Panc1 (cell line): ENCODE results near the gene PQBP1. TPM values are rescaled to one million over a fixed set of nuclear protein-coding genes. Genes with fewer than 3 reads are reported as not detected.

Experiments used
- ATAC-seq: fragments of 200-7000 bp; cut with Tn5 transposase; 2 replicates; pipeline ENCODE4 v1.9.1; 2020; ENCODE audit warnings: mild to moderate bottlenecking, moderate library complexity
- BruUV-seq: library from RNA; stranded (reverse); fragments of 400-500 nt; replicated peaks from 2 replicates; lab custom pipeline; 2021; lab: Mats Ljungman, UMichigan
- CTCF ChIA-PET: fragments of 300-600 bp; sonication (Branson Sonifier 250); formaldehyde crosslinking; loops from one replicate; lab custom pipeline; 2022; ENCODE audit warnings: antibody characterized with exemption; lab: Charles Lee
- POLR2A ChIA-PET: fragments of 300-600 bp; sonication (Branson Sonifier 250); formaldehyde crosslinking; loops from one replicate; lab custom pipeline; 2022; ENCODE audit warnings: antibody characterized with exemption; lab: Charles Lee
- DNase-seq: peaks from one replicate; pipeline ENCODE4 v3.0.0-alpha.2; 2010; ENCODE audit warnings: low read depth, low spot score
- H3K27ac ChIP-seq: 2 replicates; pipeline ENCODE4 v1.5.1; 2011; ENCODE audit warnings: mild to moderate bottlenecking, low read length, inconsistent platforms
- H3K27me3 ChIP-seq: fragments of 200-500 bp; sonication (Bioruptor generic); 2 replicates; pipeline ENCODE4 v1.6.0; 2014; ENCODE audit warnings: low read length, inconsistent platforms; ENCODE audit not compliant: control insufficient read depth, insufficient read depth
- H3K36me3 ChIP-seq: fragments of 200-500 bp; sonication (Bioruptor generic); 2 replicates; pipeline ENCODE4 v1.5.1; 2014; ENCODE audit warnings: inconsistent platforms, mild to moderate bottlenecking, low read length, moderate library complexity; ENCODE audit not compliant: control insufficient read depth, insufficient read depth
- H3K4me1 ChIP-seq: 2 replicates; pipeline ENCODE4 v1.5.1; 2011; ENCODE audit warnings: inconsistent platforms, mild to moderate bottlenecking, low read length, moderate library complexity; ENCODE audit not compliant: control insufficient read depth, insufficient read depth
- H3K4me3 ChIP-seq, 2 experiments: 2 replicates each; pipeline ENCODE4 v1.5.1; 2011 to 2012; ENCODE audit warnings: low read depth in 2 of 2, low read length in 2 of 2, mild to moderate bottlenecking in 2 of 2, inconsistent platforms in 1 of 2, moderate library complexity in 1 of 2
- H3K9me3 ChIP-seq: fragments of 200-500 bp; sonication (Bioruptor generic); 2 replicates; pipeline ENCODE4 v1.5.1; 2014; ENCODE audit warnings: low read depth, mild to moderate bottlenecking, inconsistent platforms, low read length, moderate library complexity; ENCODE audit not compliant: control insufficient read depth, insufficient read depth
- POLR2AphosphoS5 ChIP-seq: IDR thresholded peaks from 2 replicates; pipeline ENCODE4 v1.6.1; 2012; ENCODE audit warnings: mild to moderate bottlenecking, low read depth, low read length, moderate library complexity
- SIN3A ChIP-seq: IDR thresholded peaks from 2 replicates; pipeline ENCODE4 v1.6.1; 2012; ENCODE audit warnings: low read depth, mild to moderate bottlenecking, low read length, moderate library complexity, borderline replicate concordance; ENCODE audit not compliant: insufficient read depth
- TCF7L2 ChIP-seq: IDR thresholded peaks from 2 replicates; pipeline ENCODE4 v1.6.1; 2011; ENCODE audit warnings: mild to moderate bottlenecking, low read depth, low read length, inconsistent platforms
- in situ Hi-C: cut with HindIII; loops from 2 replicates; pipeline ENCODE4 v1.10.0; 2016; ENCODE audit warnings: low sequenced_read_pairs, low pct_unique_long_range_greater_than_20kb
- intact Hi-C: fragments of 100-400 bp; cut with micrococcal nuclease; formaldehyde crosslinking; loops from one replicate; pipeline ENCODE4 v1.10.0; 2022; ENCODE audit not compliant: unreplicated experiment
- total RNA-seq: library from RNA; stranded (reverse); gene quantifications from one replicate; pipeline ENCODE4 v1.2.1, GENCODE V29; 2021; ENCODE audit not compliant: unreplicated experiment
- TF ChIP-seq, protein P1 (sequence below), 2 experiments: IDR thresholded peaks; 2 replicates each; pipeline ENCODE4 v1.6.1; 2011 to 2012; ENCODE audit warnings: low read depth in 2 of 2, control low read depth in 1 of 2, low read length in 1 of 2, mild to moderate bottlenecking in 1 of 2, moderate library complexity in 1 of 2; ENCODE audit not compliant: insufficient read depth in 1 of 2
- TF ChIP-seq, protein P2 (sequence below): fragments of 450-650 bp; IDR thresholded peaks from 2 replicates; pipeline ENCODE4 v1.5.1; 2017; ENCODE audit warnings: mild to moderate bottlenecking

PQBP1 gene
- total RNA-seq, 1 experiment from 2014 or later, result 136 TPM

DNA sequence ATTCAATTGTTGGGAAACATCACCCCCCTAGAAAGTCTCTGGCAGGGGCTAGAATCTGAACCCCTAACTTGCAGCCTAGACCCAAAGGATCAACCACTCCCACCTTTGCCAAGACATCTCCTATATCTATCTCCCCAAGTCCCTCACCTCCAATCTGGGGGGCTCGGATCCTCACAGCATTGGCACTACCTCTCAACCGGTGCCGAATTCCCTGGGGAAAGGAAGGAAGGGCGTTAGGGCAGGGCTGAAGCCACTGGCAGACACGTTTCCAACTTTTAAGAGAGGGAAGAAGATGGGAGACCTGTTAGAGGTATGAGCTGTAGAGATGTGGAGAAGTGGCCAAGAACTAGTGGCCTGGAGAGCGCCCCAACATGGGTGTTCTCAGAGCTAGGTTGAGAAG lies 2.8 kb upstream of the PQBP1 start:
- in situ Hi-C loops, result no loop called here
- intact Hi-C loops, result no loop called here

DNA sequence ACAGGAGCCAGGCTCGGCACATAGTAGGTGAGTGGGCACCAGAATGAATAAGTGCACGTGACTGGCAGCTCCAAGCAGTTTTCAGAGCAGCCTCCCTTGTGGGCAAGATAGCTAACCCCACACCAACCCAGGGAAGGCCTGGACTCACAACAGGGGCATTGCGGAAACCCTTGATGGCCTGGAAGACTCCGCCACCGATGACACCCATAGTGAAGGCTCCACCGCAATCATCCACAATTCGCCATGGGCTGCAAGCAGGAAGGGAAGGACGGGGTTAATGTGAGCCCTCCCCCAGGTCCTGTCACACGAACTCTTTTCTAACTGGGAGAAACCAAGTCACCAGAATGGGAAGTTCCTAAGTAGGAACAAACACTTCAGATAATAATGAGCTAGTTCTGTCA lies 1.1 kb upstream of the PQBP1 start:
- intact Hi-C loops, result no loop called here
- BruUV-seq, result no TSS peak
- DNase-seq, result no peak
- no peak for ATAC-seq
- Histone ChIP-seq H3K36me3 (no peaks in the 10 kb centered on the region), H3K4me1 (peaks cover 6% of the 10 kb centered on the region; the same call in 1 of the 2 replicates), H3K27ac (peak overlapping the region; percentile 94), H3K9me3 (no peaks in the 10 kb centered on the region), H3K4me3 (peak overlapping the region; percentile 71 to 82), H3K27me3 (no peaks in the 10 kb centered on the region)
- ChIA-PET POLR2A (no interaction called here), CTCF (no interaction called here)
- TF ChIP-seq POLR2AphosphoS5 (no peak), TCF7L2 (no peak), SIN3A (no peak)
- TF ChIP-seq, protein P1, sequence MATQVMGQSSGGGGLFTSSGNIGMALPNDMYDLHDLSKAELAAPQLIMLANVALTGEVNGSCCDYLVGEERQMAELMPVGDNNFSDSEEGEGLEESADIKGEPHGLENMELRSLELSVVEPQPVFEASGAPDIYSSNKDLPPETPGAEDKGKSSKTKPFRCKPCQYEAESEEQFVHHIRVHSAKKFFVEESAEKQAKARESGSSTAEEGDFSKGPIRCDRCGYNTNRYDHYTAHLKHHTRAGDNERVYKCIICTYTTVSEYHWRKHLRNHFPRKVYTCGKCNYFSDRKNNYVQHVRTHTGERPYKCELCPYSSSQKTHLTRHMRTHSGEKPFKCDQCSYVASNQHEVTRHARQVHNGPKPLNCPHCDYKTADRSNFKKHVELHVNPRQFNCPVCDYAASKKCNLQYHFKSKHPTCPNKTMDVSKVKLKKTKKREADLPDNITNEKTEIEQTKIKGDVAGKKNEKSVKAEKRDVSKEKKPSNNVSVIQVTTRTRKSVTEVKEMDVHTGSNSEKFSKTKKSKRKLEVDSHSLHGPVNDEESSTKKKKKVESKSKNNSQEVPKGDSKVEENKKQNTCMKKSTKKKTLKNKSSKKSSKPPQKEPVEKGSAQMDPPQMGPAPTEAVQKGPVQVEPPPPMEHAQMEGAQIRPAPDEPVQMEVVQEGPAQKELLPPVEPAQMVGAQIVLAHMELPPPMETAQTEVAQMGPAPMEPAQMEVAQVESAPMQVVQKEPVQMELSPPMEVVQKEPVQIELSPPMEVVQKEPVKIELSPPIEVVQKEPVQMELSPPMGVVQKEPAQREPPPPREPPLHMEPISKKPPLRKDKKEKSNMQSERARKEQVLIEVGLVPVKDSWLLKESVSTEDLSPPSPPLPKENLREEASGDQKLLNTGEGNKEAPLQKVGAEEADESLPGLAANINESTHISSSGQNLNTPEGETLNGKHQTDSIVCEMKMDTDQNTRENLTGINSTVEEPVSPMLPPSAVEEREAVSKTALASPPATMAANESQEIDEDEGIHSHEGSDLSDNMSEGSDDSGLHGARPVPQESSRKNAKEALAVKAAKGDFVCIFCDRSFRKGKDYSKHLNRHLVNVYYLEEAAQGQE (IDR thresholded peaks at IDR 0.05; ENCODE audit: insufficient read depth in 1 of 2, low read depth in 2 of 2, low read length in 1 of 2), result no peak
- TF ChIP-seq, protein P2, sequence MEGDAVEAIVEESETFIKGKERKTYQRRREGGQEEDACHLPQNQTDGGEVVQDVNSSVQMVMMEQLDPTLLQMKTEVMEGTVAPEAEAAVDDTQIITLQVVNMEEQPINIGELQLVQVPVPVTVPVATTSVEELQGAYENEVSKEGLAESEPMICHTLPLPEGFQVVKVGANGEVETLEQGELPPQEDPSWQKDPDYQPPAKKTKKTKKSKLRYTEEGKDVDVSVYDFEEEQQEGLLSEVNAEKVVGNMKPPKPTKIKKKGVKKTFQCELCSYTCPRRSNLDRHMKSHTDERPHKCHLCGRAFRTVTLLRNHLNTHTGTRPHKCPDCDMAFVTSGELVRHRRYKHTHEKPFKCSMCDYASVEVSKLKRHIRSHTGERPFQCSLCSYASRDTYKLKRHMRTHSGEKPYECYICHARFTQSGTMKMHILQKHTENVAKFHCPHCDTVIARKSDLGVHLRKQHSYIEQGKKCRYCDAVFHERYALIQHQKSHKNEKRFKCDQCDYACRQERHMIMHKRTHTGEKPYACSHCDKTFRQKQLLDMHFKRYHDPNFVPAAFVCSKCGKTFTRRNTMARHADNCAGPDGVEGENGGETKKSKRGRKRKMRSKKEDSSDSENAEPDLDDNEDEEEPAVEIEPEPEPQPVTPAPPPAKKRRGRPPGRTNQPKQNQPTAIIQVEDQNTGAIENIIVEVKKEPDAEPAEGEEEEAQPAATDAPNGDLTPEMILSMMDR, result no peak
- in situ Hi-C loops, result no loop called here

More for the DNA sequence above, 2.8 kb upstream of the PQBP1 start:
- POLR2A ChIA-PET, result no interaction called here
- Histone ChIP-seq H3K27me3 (no peaks in the 10 kb centered on the region), H3K36me3 (no peaks in the 10 kb centered on the region), H3K27ac (no peak overlapping the region), H3K4me3 (no peak overlapping the region), H3K4me1 (peaks cover 6% of the 10 kb centered on the region; the same call in 1 of the 2 replicates), H3K9me3 (no peaks in the 10 kb centered on the region)
- no TSS peak for BruUV-seq
- TF ChIP-seq, protein P1 (IDR thresholded peaks at IDR 0.05; ENCODE audit: insufficient read depth in 1 of 2, low read depth in 2 of 2, low read length in 1 of 2), result no peak
- TF ChIP-seq TCF7L2, result no peak
- no peak for TF ChIP-seq SIN3A
- TF ChIP-seq POLR2AphosphoS5, result no peak
- TF ChIP-seq, protein P2, result no peak
- CTCF ChIA-PET, result no interaction called here
- ATAC-seq, result no peak
- no peak for DNase-seq
